Measurements from ENCODE around the gene VILL.
A peak's percentile ranks its signal among the peaks of the same experiment; 100 is the strongest.

Gene VILL

DNA sequence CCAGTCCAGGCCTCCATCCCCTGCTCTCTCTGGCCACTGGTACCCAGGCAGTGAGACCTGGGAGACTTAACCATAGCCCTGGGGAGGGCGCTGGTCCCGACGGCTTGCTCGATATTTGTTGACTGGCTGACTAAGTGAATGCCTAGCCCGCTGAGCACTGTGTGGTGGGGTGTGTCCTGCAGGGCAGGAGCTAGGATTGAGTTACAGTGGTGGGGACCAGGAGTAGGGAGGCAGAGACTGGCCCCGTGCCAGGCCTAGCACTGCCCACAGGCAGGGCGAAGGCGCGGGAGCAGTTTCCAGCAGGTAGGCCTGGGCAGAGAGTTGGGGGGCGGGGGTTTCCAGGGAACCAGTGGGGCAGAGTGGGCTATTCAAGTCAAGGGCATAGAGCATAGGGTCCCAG is at the start of gene VILL:
Gene VILL, plus strand, starts transcription at position 260 of the 400 bp plus-strand sequence. CDS start 2,887 bp downstream, outside the sequence.
- intact Hi-C loops (cut with DNase I), result no loop called here
- DNase-seq, result peak in 1 of 10 donors; percentile 72

- no peak for DNase-seq
- intact Hi-C loops (cut with DNase I), result no loop called here
These were observed 48.7 kb upstream of the VILL start for GRCh38 chr3:37941608-37942508.

- DNase-seq, result no peak
- intact Hi-C loops (cut with DNase I), result no loop called here
These were observed 47.9 kb upstream of the VILL start for GRCh38 chr3:37942646-37943045.

DNA sequence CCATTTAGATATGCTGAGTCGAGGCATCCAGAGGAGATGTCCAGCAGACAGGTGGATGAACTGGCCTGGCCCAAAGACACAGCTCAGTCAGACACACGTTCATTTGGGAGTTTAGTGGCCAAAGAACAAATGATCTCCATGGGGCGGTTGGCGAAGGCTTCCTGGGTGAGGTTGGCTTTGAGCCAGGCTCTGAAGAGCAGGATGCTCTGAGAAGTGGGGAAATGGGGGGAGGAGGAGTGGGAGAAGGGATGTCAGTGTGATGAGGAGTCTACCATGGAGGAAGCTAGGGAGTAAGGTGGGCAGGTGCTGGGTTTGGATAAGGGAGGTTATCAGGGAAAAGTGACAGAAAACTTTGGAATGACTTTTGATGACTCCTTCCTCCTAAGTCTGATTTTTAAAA is 47.5 kb upstream of the VILL start:
- intact Hi-C loops (cut with DNase I), result no loop called here
- DNase-seq, result no peak

DNA sequence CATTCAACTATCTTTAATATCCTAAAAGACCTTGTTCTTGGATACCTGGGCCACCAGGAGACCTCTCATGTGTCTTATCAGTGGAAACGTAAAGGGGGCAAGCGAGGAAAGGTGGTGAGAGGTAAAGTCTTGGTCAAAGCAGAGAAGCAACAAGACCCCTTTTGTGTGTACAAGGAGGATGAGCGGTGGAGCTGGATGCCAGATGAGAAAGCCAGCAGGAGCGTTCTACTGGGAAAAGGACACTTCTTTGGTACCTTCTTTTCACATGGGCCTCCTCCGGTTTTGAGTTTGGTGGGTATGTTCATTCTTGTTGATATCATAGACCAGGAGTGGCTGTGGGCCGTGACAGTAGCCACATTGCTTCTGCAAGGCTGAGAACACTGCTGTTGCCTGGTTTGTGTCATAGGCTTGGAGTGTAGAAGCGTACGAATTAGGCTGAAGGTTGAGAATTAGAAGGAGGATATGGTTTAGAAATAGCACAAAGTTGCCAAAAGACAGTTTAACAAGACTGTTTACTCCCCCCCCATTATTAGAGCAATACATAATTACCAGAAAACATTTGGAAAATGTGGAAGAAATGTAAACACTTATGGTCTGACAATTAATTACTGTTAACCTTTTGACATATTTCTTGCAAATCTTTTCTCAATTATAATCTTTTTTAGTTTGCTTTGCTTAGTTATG is 46.8 kb upstream of the VILL start:
- DNase-seq, result no peak
- intact Hi-C loops (cut with DNase I), result no loop called here

- no peak for DNase-seq
- intact Hi-C loops (cut with DNase I), result no loop called here
These were observed 46.2 kb upstream of the VILL start for GRCh38 chr3:37944391-37944842.

GRCh38 chr3:37945156-37945806 is 45.3 kb upstream of the VILL start:
- peak in 1 of 10 donors; percentile 59 for DNase-seq
- intact Hi-C loops (cut with DNase I), result no loop called here

DNA sequence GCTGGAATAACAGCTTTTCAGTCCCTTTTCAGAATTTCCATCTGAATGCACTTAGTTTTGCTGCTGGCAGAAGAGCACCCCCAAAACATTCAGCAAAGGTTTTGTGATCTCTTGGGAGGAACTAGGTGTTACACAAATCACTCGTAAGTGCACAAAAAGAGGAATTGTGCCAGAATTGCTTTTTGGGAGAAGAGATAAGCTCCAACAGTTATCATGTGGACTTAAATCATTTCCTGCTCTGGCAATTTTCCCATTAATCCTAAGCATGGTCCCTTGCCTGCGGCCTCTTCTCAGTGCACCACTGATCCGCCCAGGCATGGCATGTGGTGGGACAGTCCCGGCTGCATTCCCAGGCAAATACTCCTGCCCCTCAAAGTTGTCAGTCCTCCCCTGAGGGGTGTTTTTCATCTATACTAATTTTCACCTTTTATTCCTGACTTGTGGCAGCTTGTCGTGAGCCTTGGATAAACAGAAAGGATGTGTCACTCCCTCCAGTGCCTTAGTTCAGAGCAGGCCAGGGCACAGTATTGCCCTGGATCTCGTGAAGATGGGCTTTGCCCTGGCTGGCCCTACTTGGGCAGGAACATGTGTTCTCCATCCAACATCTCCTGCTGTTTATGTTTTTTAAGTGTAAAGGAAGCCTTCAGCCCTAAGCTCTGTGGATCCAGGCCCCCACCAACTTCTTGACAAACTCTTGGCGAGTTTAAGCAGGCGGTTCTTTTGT is 44.6 kb upstream of the VILL start:
- intact Hi-C loops (cut with DNase I), result no loop called here
- DNase-seq, result peak in 1 of 10 donors; percentile 40

- intact Hi-C loops (cut with DNase I), result no loop called here
- peak in 1 of 10 donors; percentile 28 for DNase-seq
These were observed 44.1 kb upstream of the VILL start for GRCh38 chr3:37946531-37946889.

GRCh38 chr3:37949866-37950265 is 40.7 kb upstream of the VILL start:
- intact Hi-C loops (cut with DNase I), result no loop called here
- peak in 1 of 10 donors; percentile 62 for DNase-seq

DNA sequence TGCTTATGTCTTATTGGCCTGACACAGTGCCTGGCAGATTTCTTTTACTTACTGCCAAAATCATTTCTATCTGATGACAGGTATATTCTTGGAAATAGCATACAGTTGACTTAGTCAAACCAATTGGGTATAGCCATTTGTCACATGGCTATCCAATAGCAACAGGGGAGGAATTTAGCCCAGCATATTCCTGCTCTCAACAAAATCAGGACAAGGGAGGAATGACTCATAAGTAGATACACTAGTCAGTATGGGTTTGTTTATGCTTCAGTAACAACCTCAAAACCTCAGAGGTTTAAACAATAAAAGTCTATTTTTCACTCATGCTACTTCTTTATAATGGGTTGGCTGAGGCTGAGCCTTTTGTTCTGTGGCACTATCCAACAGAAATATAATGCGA is 38.0 kb upstream of the VILL start:
- no peak for DNase-seq
- intact Hi-C loops (cut with DNase I), result no loop called here

DNA sequence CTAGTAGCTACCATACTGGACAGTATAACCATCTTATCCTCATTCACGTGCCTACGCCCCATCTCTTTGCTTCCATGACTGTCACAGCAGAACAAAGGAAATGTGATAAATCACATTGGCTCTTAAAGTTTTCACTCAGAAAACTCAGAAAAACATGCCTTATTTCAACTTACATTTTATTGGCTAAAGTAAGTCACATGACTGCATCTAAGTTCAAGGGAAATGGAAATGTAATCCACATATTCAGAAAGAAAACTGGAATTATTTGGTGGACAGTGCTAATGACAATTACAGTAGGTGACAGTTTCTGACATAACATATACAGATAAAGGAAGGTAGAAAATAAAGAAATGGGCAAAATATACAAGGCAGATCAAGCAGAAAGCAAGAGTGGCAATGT is 37.4 kb upstream of the VILL start:
- intact Hi-C loops (cut with DNase I), result no loop called here
- DNase-seq, result no peak

GRCh38 chr3:37953707-37954394 is 36.7 kb upstream of the VILL start:
- no peak for DNase-seq
- intact Hi-C loops (cut with DNase I), result no loop called here

GRCh38 chr3:37954881-37955280 is 35.7 kb upstream of the VILL start:
- DNase-seq, result no peak

DNA sequence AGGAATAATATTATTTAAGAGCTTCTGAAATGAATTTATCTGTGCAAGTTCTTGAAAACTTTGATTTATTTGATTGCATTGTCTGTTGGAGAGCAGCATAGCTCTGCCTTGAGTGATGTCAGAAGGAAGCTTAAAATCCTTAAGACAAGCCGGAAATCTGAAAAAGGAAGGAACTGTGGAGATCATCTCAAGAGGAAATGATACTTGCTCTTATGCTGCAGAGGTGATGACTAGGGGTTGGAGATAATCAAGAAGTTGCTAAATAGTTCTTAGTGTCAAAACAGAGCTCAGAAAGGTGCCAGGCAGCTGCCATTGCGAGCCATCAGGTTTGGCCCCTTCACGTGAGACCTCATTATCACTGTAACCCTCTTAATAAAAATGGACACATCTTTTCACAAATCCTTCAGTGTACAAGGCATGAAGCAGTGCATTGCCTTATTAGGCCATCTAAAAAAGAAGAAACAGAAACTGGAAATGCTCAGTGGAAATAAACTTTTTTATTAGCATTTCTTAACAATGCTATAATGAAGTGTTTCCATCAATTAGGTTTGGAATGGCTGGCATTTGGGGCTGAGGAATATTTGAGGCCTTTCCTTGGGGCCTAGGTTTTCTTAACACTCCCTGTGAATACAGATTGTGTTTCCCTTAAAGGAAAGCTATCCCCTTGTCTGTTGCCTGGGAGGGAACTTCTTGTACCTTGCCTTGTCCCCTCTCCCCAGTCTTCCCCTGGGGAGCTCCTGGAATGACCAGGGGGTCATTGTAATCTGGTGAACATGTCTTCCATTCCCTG is 34.5 kb upstream of the VILL start:
- intact Hi-C loops (cut with DNase I), result no loop called here

More at GRCh38 chr3:37954881-37955280, 35.7 kb upstream of the VILL start:
- intact Hi-C loops (cut with DNase I), result no loop called here

GRCh38 chr3:37956723-37957538 is 33.7 kb upstream of the VILL start:
- intact Hi-C loops (cut with DNase I), result no loop called here
- no peak for DNase-seq

More for the DNA sequence above, 34.5 kb upstream of the VILL start:
- no peak for DNase-seq

DNA sequence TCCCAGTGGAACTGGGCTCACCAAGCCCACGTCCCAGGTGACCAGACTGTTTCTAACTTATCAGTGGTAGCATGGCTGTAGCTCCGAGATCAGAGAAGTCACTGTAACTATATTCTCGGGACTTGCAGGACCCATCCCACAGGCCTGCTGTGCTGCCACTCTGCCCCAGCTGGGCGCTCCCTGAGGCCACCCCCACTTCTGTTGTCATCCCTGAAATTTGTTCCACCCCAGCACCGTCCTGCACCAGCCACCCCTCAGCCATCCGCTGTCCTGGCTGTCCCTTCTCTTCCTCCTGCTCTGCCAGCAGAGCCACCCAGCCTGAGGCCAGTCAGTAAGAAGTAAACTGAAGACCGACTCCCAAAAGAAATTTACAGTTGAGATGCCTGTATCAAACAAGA is 33.0 kb upstream of the VILL start:
- intact Hi-C loops (cut with DNase I), result no loop called here
- peak in 1 of 10 donors; percentile 84 for DNase-seq
